Subcutaneous adipose tissue (tissue), 4 donors: ENCODE results near the gene ISG20L2. TPM values are rescaled to one million over a fixed set of nuclear protein-coding genes. Genes with fewer than 3 reads are reported as not detected.

ENCODE experiments used
- total RNA-seq, 4 donors: library from RNA; depleted of rRNA; stranded (reverse); fragments of >200 nt; gene quantifications; one replicate each; pipeline ENCODE4 v1.1.0, GENCODE V29; 2016
- TF ChIP-seq, protein P1 (sequence below): fragments of 450-650 bp; IDR thresholded peaks from one replicate; pipeline ENCODE4 v1.5.1; 2016; ENCODE audit warnings: low read depth, mild to moderate bottlenecking, control low read depth, antibody characterized with exemption, moderate library complexity

Gene ISG20L2
- total RNA-seq, 4 donors from 2014 or later = 10.9 to 21.5 (median 13.5) TPM

DNA sequence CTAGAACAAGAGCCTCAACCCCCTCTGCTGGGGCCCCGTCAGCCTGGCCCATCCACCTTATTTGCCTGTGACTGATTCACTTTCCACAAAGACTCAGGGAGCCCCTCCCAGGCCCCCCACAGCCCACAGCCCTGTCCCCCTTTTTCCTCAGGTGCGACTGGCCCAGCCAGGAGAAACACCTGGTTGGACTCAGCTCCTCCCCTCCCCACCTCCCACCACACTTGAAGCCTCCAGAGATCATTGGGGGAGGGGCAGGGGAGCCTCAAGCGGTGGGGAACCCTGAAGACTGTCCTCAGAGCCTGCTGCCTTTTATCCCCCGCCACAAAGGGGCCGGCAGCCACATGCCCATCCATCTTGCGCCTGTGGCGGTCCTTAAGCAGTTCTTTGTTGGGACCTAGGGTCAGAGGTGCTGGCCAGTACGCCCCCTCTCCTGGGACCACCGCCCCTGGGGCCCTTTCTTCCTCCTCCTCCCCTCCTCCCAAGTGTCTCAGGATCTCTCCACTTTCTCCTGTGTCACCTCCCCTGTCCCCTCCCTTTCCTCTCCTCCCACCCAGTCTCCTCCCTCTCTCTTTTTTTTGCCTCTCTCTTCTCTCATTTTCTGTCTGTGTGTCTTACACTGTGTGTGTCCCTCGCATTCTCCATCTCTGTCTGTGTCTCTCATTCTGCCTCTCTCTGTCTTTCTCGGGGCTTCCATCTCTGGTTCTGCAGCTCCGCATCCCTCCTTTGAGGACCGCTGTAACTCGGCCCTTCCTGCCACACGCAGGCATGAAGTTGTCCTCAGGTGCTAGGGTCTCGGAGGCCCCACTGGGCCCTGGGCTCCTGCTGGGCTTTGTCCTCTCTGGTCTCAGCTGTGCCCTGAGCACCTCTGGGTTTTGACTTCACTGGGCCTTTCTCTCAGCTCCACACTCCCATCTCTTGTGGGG is 35.4 kb downstream of the ISG20L2 start:
- TF ChIP-seq, protein P1, sequence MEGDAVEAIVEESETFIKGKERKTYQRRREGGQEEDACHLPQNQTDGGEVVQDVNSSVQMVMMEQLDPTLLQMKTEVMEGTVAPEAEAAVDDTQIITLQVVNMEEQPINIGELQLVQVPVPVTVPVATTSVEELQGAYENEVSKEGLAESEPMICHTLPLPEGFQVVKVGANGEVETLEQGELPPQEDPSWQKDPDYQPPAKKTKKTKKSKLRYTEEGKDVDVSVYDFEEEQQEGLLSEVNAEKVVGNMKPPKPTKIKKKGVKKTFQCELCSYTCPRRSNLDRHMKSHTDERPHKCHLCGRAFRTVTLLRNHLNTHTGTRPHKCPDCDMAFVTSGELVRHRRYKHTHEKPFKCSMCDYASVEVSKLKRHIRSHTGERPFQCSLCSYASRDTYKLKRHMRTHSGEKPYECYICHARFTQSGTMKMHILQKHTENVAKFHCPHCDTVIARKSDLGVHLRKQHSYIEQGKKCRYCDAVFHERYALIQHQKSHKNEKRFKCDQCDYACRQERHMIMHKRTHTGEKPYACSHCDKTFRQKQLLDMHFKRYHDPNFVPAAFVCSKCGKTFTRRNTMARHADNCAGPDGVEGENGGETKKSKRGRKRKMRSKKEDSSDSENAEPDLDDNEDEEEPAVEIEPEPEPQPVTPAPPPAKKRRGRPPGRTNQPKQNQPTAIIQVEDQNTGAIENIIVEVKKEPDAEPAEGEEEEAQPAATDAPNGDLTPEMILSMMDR = no peak

DNA sequence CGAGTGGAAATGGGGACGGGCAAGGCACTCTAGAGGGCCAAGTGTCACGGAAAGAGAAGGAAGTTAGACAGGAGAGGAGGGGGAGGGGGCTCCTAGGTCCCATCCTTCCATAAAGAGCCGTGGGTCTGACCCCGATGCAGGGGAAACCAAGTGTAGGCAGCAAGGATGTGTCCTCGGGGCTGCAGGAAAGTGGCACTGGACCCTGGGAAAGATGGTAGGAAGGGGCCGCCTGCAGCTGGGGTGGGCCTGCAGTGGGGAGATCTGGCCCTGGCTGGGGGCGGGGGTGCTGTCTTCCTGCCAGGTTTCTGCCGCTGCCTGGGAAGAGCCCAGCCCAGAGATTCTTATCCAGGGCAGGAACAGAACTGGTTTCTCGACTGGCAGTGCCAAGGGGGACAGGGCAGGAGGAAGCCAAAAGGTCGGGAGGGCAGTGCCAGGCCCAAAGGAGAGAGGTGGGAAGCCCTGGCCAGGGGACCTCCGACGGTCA is 36.1 kb downstream of the ISG20L2 start:
- TF ChIP-seq, protein P1 = no peak

DNA sequence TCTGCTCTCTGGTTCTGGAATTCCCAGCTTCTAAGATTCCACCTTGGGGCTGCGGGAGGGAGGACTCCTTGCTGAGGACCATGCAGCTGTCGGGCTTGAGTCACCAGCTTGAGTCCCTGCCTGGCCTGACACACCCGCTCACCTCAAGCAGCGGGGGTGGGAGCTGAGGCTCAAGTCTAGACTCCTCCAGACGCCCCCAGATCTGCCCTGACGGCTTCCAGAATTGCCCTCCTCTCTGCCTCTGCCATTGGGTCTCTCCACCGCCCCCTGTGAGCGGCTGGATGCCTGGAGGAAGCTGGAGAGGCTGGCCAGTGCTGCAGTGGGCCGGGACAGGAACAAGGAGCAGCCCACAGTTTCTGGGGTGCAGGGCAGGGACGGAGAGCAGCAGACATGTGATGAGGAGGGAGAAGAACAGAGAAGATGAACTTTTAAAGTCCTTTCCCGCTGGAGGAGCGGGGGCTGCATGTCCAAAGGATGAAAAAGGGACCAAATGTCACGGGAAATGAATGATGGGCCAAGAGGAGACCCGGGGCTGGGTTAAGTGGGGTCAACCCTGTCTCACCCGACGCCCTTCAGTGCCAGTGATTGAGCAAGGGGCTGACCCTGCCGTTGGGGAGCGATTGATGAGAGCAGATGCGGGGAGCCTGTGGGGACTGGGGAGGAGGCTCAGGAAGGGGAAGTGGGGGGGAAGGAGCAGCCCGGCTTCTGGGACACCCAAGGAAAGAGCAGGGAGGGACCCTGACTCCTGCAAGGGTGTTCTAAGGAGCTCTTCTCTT is 36.7 kb downstream of the ISG20L2 start:
- TF ChIP-seq, protein P1 = no peak

DNA sequence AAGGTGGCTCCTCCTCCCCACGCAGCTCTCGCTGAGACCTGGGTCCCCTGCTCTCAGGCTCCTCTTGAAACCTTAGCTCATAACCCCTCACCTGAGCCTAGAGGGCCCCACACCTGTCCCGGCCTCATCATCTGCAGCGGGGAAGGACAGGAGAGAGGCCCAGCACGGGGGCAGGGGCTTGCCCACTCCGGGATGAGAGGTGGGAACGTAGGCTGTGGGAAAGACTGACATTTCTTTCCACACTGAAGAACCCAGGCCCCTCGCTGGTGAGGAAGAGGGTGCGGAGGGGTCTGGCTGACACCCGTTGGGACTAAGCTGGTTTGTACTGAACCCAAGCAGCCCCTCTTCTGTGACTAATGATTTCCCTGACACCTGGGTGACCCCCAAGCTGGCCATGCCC is 37.4 kb downstream of the ISG20L2 start:
- TF ChIP-seq, protein P1 = no peak

DNA sequence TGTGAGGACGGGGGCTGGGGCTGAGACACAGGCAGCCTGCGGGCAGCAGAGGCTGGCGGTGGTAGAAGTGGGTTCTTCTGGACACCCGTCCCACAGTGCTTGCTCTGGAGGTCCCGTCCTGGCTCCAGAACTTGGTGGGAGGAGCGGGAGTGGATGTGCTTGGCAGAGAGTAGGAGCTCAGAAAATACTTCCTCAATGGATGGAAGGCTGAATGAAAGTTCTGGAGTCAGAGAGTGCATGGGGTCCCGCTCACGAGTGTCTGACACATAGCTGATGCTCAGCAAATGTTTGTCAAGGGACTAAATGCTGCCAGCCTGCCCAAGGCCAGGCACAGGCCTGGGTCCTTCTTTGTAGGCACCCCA is 37.9 kb downstream of the ISG20L2 start:
- TF ChIP-seq, protein P1 = no peak

DNA sequence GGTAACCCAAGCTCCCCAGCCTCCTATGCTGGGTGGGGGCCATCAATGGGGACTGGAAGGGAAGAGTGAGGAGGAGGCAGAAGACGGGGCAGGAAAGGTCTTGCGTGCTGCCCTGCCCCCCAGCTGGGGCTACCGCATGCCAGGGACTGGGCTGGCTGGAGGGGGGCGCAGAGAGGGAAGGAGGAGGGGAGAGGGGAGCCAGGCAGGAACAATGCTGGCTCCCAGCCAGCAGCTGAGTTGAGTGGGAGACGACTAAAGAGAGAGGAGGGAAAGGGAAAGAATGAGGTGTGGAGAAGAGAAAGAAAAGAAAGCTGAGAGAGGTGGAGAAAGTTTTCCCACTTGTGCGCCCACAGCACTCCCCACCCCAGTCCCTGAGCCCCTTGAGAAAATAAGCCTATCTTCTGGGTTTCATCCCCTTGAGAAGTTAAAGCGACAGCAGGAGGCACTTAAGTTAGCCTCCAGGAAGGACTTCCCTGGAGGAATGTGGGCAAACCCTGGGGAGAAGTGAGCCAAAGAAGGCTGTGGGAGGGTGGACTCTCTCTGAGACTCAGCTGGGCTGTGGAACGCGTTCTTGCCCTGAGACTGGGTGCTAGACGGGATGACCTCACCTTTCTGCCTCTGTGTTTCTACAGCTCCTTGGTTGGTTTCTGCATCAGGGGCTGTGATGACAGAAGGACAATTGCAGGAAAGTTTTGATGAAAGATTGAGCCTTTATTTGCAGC is 38.5 kb downstream of the ISG20L2 start:
- TF ChIP-seq, protein P1 = no peak
